Brain pericyte (primary cell): ENCODE measurements around the gene SLC17A2.

Experiments used
- DNase-seq: peaks from one replicate; pipeline ENCODE4 v3.0.0-alpha.2; 2012; ENCODE audit warnings: low read depth, low spot score

SLC17A2 gene

GRCh38 chr6:25883991-25884390 is 46.5 kb downstream of the SLC17A2 start:
- no peak for DNase-seq

GRCh38 chr6:25883536-25883935 is 47.0 kb downstream of the SLC17A2 start:
- no peak for DNase-seq

- DNase-seq, result no peak
Measured at GRCh38 chr6:25882051-25882496, 48.4 kb downstream of the SLC17A2 start.

- DNase-seq, result no peak
Measured at GRCh38 chr6:25880601-25881000, 49.9 kb downstream of the SLC17A2 start.

GRCh38 chr6:25878721-25879322 is 51.7 kb downstream of the SLC17A2 start:
- DNase-seq, result no peak

- no peak for DNase-seq
Measured at GRCh38 chr6:25875926-25876602, 54.4 kb downstream of the SLC17A2 start.

GRCh38 chr6:25875563-25875905 is 55.0 kb downstream of the SLC17A2 start:
- no peak for DNase-seq

- no peak for DNase-seq
Measured at GRCh38 chr6:25874822-25875562, 55.5 kb downstream of the SLC17A2 start.

- no peak for DNase-seq
Measured at GRCh38 chr6:25874118-25874517, 56.4 kb downstream of the SLC17A2 start, which contains the start of gene SLC17A3. SLC17A3 (minus strand) TSS chr6:25874243; CDS start chr6:25868387, 5,856 bp downstream.

GRCh38 chr6:25872814-25873213 is 57.7 kb downstream of the SLC17A2 start:
- DNase-seq, result no peak

- no peak for DNase-seq
Measured at GRCh38 chr6:25869840-25870239, 60.7 kb downstream of the SLC17A2 start.

- no peak for DNase-seq
Measured at GRCh38 chr6:25868436-25869183, 61.9 kb downstream of the SLC17A2 start.

GRCh38 chr6:25866011-25866410 is 64.5 kb downstream of the SLC17A2 start:
- no peak for DNase-seq

GRCh38 chr6:25863360-25863759 is 67.1 kb downstream of the SLC17A2 start:
- no peak for DNase-seq
